SK-MEL-5 (cell line): Measurements from ENCODE around the gene RAB43. TPM values are rescaled to one million over a fixed set of nuclear protein-coding genes. Genes with fewer than 3 reads are reported as not detected.
"Not testable (repeated sequence)": the region's sequence is repeated elsewhere in the genome, so short reads cannot be mapped to it uniquely, and the experiment has no call there.

ENCODE experiments used
- DNase-seq: peaks from one replicate; pipeline ENCODE4 v3.0.0-alpha.2; 2016; ENCODE audit warnings: low read depth, low spot score
- in situ Hi-C: cut with HindIII; loops from 2 replicates; pipeline ENCODE4 v1.10.0; 2016; ENCODE audit warnings: low sequenced_read_pairs, high pct_unique_total_duplicates, low pct_unique_long_range_greater_than_20kb
- total RNA-seq: library from RNA; depleted of rRNA; stranded (reverse); fragments of >200 nt; shearing (Covaris generic); gene quantifications from 2 replicates; pipeline ENCODE4 v1.2.3, GENCODE V29; 2014

The RAB43 gene
- total RNA-seq, 1 experiment from 2014 or later = 12.7 TPM

GRCh38 chr3:129126726-129127280, 5.2 kb upstream of the RAB43 start:
- in situ Hi-C loops = loop anchor here (10.0 kb wide), 1 partner anchor 132 kb away; the partner anchor contains the start of gene CFAP92
- no peak for DNase-seq

GRCh38 chr3:129123314-129124060, 1.9 kb upstream of the RAB43 start:
- no peak for DNase-seq
- in situ Hi-C loops = loop anchor here (10.0 kb wide), 1 partner anchor 129 kb away; the partner anchor contains the start of gene CFAP92

- DNase-seq = no peak
- in situ Hi-C loops = loop anchor here (10.0 kb wide), 1 partner anchor 128 kb away; the partner anchor contains the start of gene CFAP92
Observed at GRCh38 chr3:129122412-129123011, 908 bp upstream of the RAB43 start.

GRCh38 chr3:129121016-129121791, 400 bp downstream of the RAB43 start:
- DNase-seq = no peak
- in situ Hi-C loops = loop anchor here (10.0 kb wide), 1 partner anchor 126 kb away; the partner anchor contains the start of gene CFAP92

GRCh38 chr3:129120254-129121004, 1.2 kb downstream of the RAB43 start:
- DNase-seq = peak; percentile 84
- in situ Hi-C loops = loop anchor here (10.0 kb wide), 1 partner anchor 126 kb away; the partner anchor contains the start of gene CFAP92

GRCh38 chr3:129119365-129120100, 2.1 kb downstream of the RAB43 start:
- in situ Hi-C loops = loop anchor here (10.0 kb wide), 1 partner anchor 125 kb away; the partner anchor contains the start of gene CFAP92

GRCh38 chr3:129118745-129119144, 2.9 kb downstream of the RAB43 start:
- in situ Hi-C loops = no loop called here
- no peak for DNase-seq

More at GRCh38 chr3:129119365-129120100, 2.1 kb downstream of the RAB43 start:
- DNase-seq = no peak

- in situ Hi-C loops = no loop called here
- no peak for DNase-seq
Observed at GRCh38 chr3:129117134-129117533, 4.5 kb downstream of the RAB43 start.

- no peak for DNase-seq
- in situ Hi-C loops = no loop called here
Observed at GRCh38 chr3:129116482-129116946, 5.1 kb downstream of the RAB43 start.

- DNase-seq = no peak
- in situ Hi-C loops = no loop called here
Observed at GRCh38 chr3:129114455-129114854, 7.1 kb downstream of the RAB43 start.

- no peak for DNase-seq
Observed at GRCh38 chr3:129112308-129113052, 9.1 kb downstream of the RAB43 start.

GRCh38 chr3:129111076-129111780, 10.4 kb downstream of the RAB43 start:
- DNase-seq, in situ Hi-C loops: not testable (repeated sequence)

More at GRCh38 chr3:129112308-129113052, 9.1 kb downstream of the RAB43 start:
- in situ Hi-C loops = no loop called here

GRCh38 chr3:129107793-129108192, 13.8 kb downstream of the RAB43 start:
- in situ Hi-C loops = no loop called here

GRCh38 chr3:129106866-129107565, 14.6 kb downstream of the RAB43 start:
- DNase-seq = no peak
- in situ Hi-C loops = no loop called here

More at GRCh38 chr3:129107793-129108192, 13.8 kb downstream of the RAB43 start:
- DNase-seq = no peak
